Neural progenitor cell (in vitro differentiated cells): ENCODE data around the gene PDRG1. TPM values are rescaled to one million over a fixed set of nuclear protein-coding genes. Genes with fewer than 3 reads are reported as not detected.

Experiments used
- DNase-seq: peaks from one replicate; pipeline ENCODE4 v3.0.0-alpha.2; 2016; ENCODE audit warnings: low spot score
- H2AFZ ChIP-seq: fragments of 200-600 bp; sonication (generic); replicated peaks from 2 replicates; pipeline ENCODE4 v1.6.1; 2016; ENCODE audit warnings: antibody characterized with exemption
- H3F3A ChIP-seq: fragments of 200-600 bp; sonication (generic); 2 replicates; pipeline ENCODE4 v1.6.1; 2016; ENCODE audit warnings: antibody characterized with exemption, low read depth
- H3K27ac ChIP-seq: fragments of 200-600 bp; sonication (generic); 2 replicates; pipeline ENCODE4 v1.5.1; 2016; ENCODE audit warnings: mild to moderate bottlenecking
- H3K27me3 ChIP-seq: fragments of 200-600 bp; sonication (generic); 2 replicates; pipeline ENCODE4 v1.6.1; 2016; ENCODE audit warnings: mild to moderate bottlenecking, moderate library complexity
- H3K36me3 ChIP-seq: fragments of 200-600 bp; sonication (generic); 2 replicates; pipeline ENCODE4 v1.5.1; 2016
- H3K4me1 ChIP-seq: fragments of 200-600 bp; sonication (generic); 2 replicates; pipeline ENCODE4 v1.6.1; 2016; ENCODE audit warnings: mixed run types
- H3K4me2 ChIP-seq: fragments of 200-600 bp; sonication (generic); 2 replicates; pipeline ENCODE4 v1.6.1; 2016
- H3K4me3 ChIP-seq: fragments of 200-600 bp; sonication (generic); 2 replicates; pipeline ENCODE4 v1.5.1; 2016
- H3K79me2 ChIP-seq: fragments of 200-600 bp; sonication (generic); 2 replicates; pipeline ENCODE4 v1.6.1; 2016; ENCODE audit warnings: low read depth
- H3K9ac ChIP-seq: fragments of 200-600 bp; sonication (generic); 2 replicates; pipeline ENCODE4 v1.6.1; 2016
- H3K9me3 ChIP-seq: fragments of 200-600 bp; sonication (generic); 2 replicates; pipeline ENCODE4 v1.5.1; 2016; ENCODE audit warnings: low read depth
- H4K20me1 ChIP-seq: fragments of 200-600 bp; sonication (generic); 2 replicates; pipeline ENCODE4 v1.6.1; 2016; ENCODE audit warnings: low read depth
- H3K27ac Mint-ChIP-seq: 3 replicates; pipeline ENCODE4 v1.8.0; 2021; ENCODE audit warnings: mixed read lengths
- H3K27me3 Mint-ChIP-seq: 2 replicates; pipeline ENCODE4 v1.8.0; 2022; ENCODE audit warnings: low read depth, mild to moderate bottlenecking, inconsistent platforms, moderate library complexity, mixed read lengths; ENCODE audit not compliant: insufficient read depth
- H3K36me3 Mint-ChIP-seq: 3 replicates; pipeline ENCODE4 v1.8.0; 2021; ENCODE audit warnings: mixed read lengths
- H3K4me1 Mint-ChIP-seq: 3 replicates; pipeline ENCODE4 v1.8.0; 2021; ENCODE audit warnings: mixed read lengths
- H3K4me3 Mint-ChIP-seq: 3 replicates; pipeline ENCODE4 v1.8.0; 2021; ENCODE audit warnings: mild to moderate bottlenecking, moderate library complexity, mixed read lengths
- H3K9me3 Mint-ChIP-seq: 3 replicates; pipeline ENCODE4 v1.8.0; 2020; ENCODE audit warnings: mixed read lengths
- EZH2 ChIP-seq: fragments of 200-600 bp; sonication (generic); IDR thresholded peaks from 2 replicates; pipeline ENCODE4 v1.6.1; 2017; ENCODE audit warnings: antibody characterized with exemption, mild to moderate bottlenecking, moderate library complexity
- EZH2phosphoT487 ChIP-seq: fragments of 200-600 bp; sonication (generic); IDR thresholded peaks from 2 replicates; pipeline ENCODE4 v1.6.1; 2017; ENCODE audit warnings: antibody characterized with exemption
- total RNA-seq: library from RNA; depleted of rRNA; stranded (reverse); fragments of >200 nt; gene quantifications from 2 replicates; pipeline ENCODE4 v1.2.3, GENCODE V29; 2015; ENCODE audit warnings: low replicate concordance
- TF ChIP-seq, protein P1 (sequence below): fragments of 200-600 bp; sonication (generic); IDR thresholded peaks from 2 replicates; pipeline ENCODE4 v1.5.1; 2017; ENCODE audit warnings: antibody characterized with exemption, mild to moderate bottlenecking

The PDRG1 gene
- total RNA-seq, 1 donor from 2014 or later, result 11.1 TPM

DNA sequence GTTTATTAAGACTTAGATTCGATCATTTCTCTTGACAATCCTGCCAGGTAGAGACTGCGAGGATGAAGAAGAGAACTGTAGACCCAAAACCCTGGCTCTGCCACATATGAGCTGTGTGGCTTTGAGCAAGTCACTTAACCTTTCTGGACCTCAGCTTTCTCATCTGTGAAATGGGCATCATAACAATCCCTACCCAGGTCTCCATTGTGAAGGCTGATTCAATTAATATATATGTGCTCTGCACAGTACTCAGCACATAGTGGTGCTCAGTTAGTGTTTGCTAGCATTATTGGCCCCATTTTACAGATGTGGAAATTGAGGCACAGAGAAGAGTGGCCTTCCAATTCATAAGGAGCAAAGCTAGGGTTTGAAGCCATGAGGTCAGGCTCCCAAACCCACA, 24.0 kb upstream of the PDRG1 start:
- H3K9ac ChIP-seq, result no peak overlapping the region
- Mint-ChIP-seq H3K9me3 (no peaks in the 10 kb centered on the region), H3K4me3 (no peak overlapping the region), H3K4me1 (peaks cover 32% of the 10 kb centered on the region), H3K27me3 (peaks cover 24% of the 10 kb centered on the region), H3K36me3 (no peaks in the 10 kb centered on the region), H3K27ac (no peak overlapping the region)
- no peaks in the 10 kb centered on the region for H3K9me3 ChIP-seq
- H3F3A ChIP-seq, result peaks cover 54% of the 10 kb centered on the region
- H2AFZ ChIP-seq, result no peak overlapping the region
- H3K4me3 ChIP-seq, result no peak overlapping the region
- H4K20me1 ChIP-seq, result peaks cover 22% of the 10 kb centered on the region
- DNase-seq, result no peak
- H3K4me1 ChIP-seq, result peaks cover 42% of the 10 kb centered on the region
- no peak for TF ChIP-seq EZH2
- no peak for TF ChIP-seq EZH2phosphoT487
- TF ChIP-seq, protein P1, sequence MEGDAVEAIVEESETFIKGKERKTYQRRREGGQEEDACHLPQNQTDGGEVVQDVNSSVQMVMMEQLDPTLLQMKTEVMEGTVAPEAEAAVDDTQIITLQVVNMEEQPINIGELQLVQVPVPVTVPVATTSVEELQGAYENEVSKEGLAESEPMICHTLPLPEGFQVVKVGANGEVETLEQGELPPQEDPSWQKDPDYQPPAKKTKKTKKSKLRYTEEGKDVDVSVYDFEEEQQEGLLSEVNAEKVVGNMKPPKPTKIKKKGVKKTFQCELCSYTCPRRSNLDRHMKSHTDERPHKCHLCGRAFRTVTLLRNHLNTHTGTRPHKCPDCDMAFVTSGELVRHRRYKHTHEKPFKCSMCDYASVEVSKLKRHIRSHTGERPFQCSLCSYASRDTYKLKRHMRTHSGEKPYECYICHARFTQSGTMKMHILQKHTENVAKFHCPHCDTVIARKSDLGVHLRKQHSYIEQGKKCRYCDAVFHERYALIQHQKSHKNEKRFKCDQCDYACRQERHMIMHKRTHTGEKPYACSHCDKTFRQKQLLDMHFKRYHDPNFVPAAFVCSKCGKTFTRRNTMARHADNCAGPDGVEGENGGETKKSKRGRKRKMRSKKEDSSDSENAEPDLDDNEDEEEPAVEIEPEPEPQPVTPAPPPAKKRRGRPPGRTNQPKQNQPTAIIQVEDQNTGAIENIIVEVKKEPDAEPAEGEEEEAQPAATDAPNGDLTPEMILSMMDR, result no peak
- peaks cover 21% of the 10 kb centered on the region for H3K27me3 ChIP-seq
- H3K27ac ChIP-seq, result no peak overlapping the region
- H3K36me3 ChIP-seq, result no peaks in the 10 kb centered on the region
- H3K79me2 ChIP-seq, result no peaks in the 10 kb centered on the region
- peak overlapping the region; percentile 73 for H3K4me2 ChIP-seq

DNA sequence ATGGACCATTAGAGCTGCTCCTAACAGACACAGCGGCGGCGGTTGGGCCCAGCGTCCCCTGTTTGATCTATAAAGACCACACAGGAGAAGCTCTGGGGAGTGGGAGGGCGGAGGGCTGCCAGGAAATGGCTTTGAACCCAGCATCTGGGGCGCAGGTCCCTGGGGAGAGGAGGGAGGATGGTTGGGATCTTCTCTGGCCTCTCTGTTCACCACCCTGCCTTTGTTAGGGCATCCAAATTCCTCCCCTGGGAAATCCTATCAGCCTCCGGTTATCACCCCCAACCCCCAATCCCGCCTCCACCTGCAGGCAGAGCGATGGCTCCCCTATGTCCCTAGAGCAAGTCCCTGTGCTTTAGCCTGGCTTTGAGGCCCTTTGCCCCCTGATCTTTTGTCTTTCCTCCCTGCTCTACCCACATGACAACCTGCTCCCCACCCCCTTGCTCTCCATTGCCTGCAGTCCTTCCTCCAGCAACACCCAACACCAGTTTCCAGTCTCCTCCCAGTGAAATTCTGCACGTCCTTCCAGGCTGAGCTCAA, 23.2 kb upstream of the PDRG1 start:
- Histone ChIP-seq H3K27ac (peak overlapping the region; percentile 60), H3K9ac (no peak overlapping the region), H2AFZ (no peak overlapping the region), H4K20me1 (peaks cover 25% of the 10 kb centered on the region), H3F3A (peaks cover 54% of the 10 kb centered on the region), H3K36me3 (no peaks in the 10 kb centered on the region), H3K4me2 (peak overlapping the region; percentile 73), H3K4me3 (peak overlapping the region; percentile 26), H3K9me3 (no peaks in the 10 kb centered on the region), H3K79me2 (no peaks in the 10 kb centered on the region), H3K27me3 (peaks cover 30% of the 10 kb centered on the region), H3K4me1 (peaks cover 42% of the 10 kb centered on the region)
- H3K27ac Mint-ChIP-seq, result peak overlapping the region; percentile 67
- H3K27me3 Mint-ChIP-seq, result peaks cover 27% of the 10 kb centered on the region
- no peaks in the 10 kb centered on the region for H3K9me3 Mint-ChIP-seq
- TF ChIP-seq EZH2 (no peak), EZH2phosphoT487 (no peak)
- TF ChIP-seq, protein P1, result no peak
- no peaks in the 10 kb centered on the region for H3K36me3 Mint-ChIP-seq
- H3K4me1 Mint-ChIP-seq, result peaks cover 32% of the 10 kb centered on the region
- peak; percentile 84 for DNase-seq
- H3K4me3 Mint-ChIP-seq, result peak overlapping the region; percentile 61

DNA sequence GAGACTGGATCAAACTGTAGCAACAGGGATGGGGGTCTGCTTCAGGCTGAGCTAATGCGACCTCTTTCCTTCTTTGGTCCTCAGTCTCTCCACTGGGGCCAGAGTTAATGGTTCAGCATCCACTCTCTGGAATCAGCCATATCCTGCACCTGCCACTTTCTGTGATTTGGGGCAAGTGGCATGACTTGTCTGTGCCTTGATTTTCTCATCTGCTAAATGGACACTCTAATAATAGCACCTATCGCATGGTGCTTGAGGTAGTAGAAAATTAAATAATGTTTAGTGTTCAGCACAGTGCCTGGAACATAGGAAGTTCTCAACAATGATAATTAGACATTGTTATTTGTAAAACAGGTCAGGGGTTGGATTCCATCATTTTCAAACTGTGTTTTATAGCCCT, 22.4 kb upstream of the PDRG1 start:
- no peak for TF ChIP-seq EZH2
- no peak for TF ChIP-seq EZH2phosphoT487
- TF ChIP-seq, protein P1, result no peak
- peaks cover 32% of the 10 kb centered on the region for H3K4me1 Mint-ChIP-seq
- Histone ChIP-seq H3K4me1 (peaks cover 42% of the 10 kb centered on the region), H3K36me3 (no peaks in the 10 kb centered on the region), H3K4me2 (peak overlapping the region; percentile 73), H4K20me1 (peaks cover 32% of the 10 kb centered on the region), H3K9ac (no peak overlapping the region), H3K9me3 (no peaks in the 10 kb centered on the region), H3K79me2 (no peaks in the 10 kb centered on the region), H3K4me3 (no peak overlapping the region), H3K27me3 (peaks cover 37% of the 10 kb centered on the region), H3K27ac (no peak overlapping the region), H2AFZ (no peak overlapping the region), H3F3A (peaks cover 59% of the 10 kb centered on the region)
- no peak for DNase-seq
- no peaks in the 10 kb centered on the region for H3K9me3 Mint-ChIP-seq
- H3K4me3 Mint-ChIP-seq, result no peak overlapping the region
- H3K27me3 Mint-ChIP-seq, result peaks cover 33% of the 10 kb centered on the region
- H3K36me3 Mint-ChIP-seq, result no peaks in the 10 kb centered on the region
- no peak overlapping the region for H3K27ac Mint-ChIP-seq
